Measurements from ENCODE around the gene KRT36.

KRT36 gene

GRCh38 chr17:41505809-41506767 is 16.4 kb upstream of the KRT36 start:
- H3K27ac ChIP-seq: no peak overlapping the region

GRCh38 chr17:41505007-41505808 is 15.5 kb upstream of the KRT36 start, which contains the start of gene KRT13:
Gene KRT13, minus strand, starts transcription at chr17:41505612. Its CDS starts 62 bp downstream, at chr17:41505550.
- TF ChIP-seq CTCF (IDR thresholded peaks at IDR 0.05): no peak
- TF ChIP-seq ZFX (IDR thresholded peaks at IDR 0.05; ENCODE audit: borderline replicate concordance): no peak
- H3K27ac ChIP-seq: no peak within 1 kb of the TSS

More at GRCh38 chr17:41505809-41506767, 16.4 kb upstream of the KRT36 start:
- TF ChIP-seq ZFX (IDR thresholded peaks at IDR 0.05; ENCODE audit: borderline replicate concordance) (no peak), CTCF (IDR thresholded peaks at IDR 0.05) (no peak)

- H3K27ac ChIP-seq: no peak overlapping the region
- TF ChIP-seq CTCF (IDR thresholded peaks at IDR 0.05): no peak
- no peak for TF ChIP-seq ZFX (IDR thresholded peaks at IDR 0.05; ENCODE audit: borderline replicate concordance)
Measured at GRCh38 chr17:41504246-41504977, 14.7 kb upstream of the KRT36 start.

GRCh38 chr17:41503202-41503601 is 13.5 kb upstream of the KRT36 start:
- H3K27ac ChIP-seq: no peak overlapping the region
- TF ChIP-seq ZFX (IDR thresholded peaks at IDR 0.05; ENCODE audit: borderline replicate concordance): no peak
- TF ChIP-seq CTCF (IDR thresholded peaks at IDR 0.05): no peak

- TF ChIP-seq ZFX (IDR thresholded peaks at IDR 0.05; ENCODE audit: borderline replicate concordance): no peak
- TF ChIP-seq CTCF (IDR thresholded peaks at IDR 0.05): no peak
- H3K27ac ChIP-seq: no peak overlapping the region
Measured at GRCh38 chr17:41500131-41500911, 10.6 kb upstream of the KRT36 start.

GRCh38 chr17:41499714-41500113 is 10.0 kb upstream of the KRT36 start:
- no peak overlapping the region for H3K27ac ChIP-seq

More at GRCh38 chr17:41499714-41500113, 10.0 kb upstream of the KRT36 start:
- TF ChIP-seq CTCF (IDR thresholded peaks at IDR 0.05): no peak
- TF ChIP-seq ZFX (IDR thresholded peaks at IDR 0.05; ENCODE audit: borderline replicate concordance): no peak
